Stimulated activated CD8-positive, alpha-beta memory T cell treated with anti-CD3 and anti-CD28 coated beads, Interleukin-12 subunit alpha, Interleukin-12 subunit beta, amount 100 ng/mL, for 24 hours (primary cell): ENCODE data around the gene TNRC18.
"Not testable (repeated sequence)": the region's sequence is repeated elsewhere in the genome, so short reads cannot be mapped to it uniquely, and the experiment has no call there.

Experiments used
- DNase-seq: peaks from one replicate; pipeline ENCODE4 v3.0.0-alpha.2; 2020; ENCODE audit errors: extremely low read depth

The TNRC18 gene

DNA sequence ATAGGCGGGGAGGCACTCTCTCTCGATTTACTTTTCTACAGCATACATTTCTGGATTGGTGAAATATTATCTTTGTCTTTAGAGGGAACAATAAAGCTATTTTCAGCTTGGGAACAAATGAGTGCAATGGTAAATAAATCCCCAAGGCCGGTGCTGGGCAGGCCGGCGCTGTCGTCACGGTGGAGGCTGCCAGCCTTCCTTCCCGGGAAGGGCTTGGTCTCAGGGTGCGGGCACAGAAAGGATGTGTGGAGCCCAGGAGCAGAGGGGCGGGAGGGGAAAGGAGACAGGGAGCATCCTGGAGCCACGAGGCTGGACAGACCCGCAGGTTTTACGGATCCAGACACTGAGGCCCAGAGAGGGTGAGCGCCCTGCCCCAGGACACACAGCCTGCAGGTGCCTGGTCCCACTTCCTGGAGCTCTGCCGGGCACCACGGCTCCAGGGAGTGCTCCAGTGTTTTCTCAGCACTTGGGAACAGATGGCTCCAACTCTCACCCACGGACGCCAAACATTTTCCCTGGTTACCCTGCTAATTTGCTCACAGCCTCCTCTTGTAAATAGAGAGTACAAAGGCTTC lies 149.7 kb downstream of the TNRC18 start:
- not testable (repeated sequence) for DNase-seq

DNA sequence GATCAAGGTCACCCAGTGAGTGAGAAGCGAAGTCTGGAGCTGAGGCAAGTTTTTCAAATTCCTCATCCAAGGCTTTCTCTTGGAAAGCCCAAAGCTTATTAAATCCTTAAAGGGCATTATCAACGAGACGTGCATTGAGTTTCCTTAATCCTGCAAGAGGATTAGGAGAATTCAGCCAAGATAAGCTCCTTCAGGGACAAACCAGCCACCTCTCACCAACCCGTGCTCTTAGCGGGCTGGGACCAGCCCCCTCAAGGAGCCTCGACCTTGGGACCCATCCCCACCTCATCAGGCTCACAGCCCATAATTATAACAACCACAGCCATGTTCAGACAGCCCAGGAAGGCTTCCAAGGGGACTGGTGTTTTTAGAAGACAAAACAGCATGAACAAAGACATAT lies 152.8 kb downstream of the TNRC18 start:
- DNase-seq = no peak

DNA sequence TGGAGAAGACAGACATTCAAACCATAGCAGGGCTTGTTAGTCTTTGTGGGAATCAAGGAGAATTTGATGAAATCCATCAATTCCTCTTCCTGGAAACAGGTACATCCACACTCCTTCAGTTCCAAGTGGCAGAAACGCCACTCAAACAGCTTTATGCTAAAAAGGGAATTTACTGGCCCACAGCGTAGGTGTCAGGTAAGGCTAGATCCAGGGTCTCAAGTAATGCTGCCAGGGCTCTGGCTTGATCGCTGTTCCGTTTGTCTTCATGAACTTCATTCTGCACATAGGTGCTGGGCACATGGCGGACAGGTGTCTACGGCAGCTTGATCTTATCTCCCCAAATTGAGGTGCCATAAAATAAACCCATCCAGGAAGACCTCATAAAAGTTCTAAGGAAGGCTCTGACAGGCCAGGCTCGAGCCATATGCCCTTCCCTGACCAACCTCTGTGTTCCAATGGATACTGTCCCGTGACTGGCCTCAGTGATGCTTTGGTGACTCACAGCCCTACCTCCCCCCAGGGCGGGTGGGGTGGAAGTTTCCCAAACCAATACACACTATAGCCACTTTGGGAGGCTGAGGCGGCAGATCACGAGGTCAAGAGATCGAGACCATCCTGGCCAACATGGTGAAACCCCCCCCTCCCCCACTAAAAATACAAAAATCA lies 153.5 kb downstream of the TNRC18 start:
- not testable (repeated sequence) for DNase-seq

DNA sequence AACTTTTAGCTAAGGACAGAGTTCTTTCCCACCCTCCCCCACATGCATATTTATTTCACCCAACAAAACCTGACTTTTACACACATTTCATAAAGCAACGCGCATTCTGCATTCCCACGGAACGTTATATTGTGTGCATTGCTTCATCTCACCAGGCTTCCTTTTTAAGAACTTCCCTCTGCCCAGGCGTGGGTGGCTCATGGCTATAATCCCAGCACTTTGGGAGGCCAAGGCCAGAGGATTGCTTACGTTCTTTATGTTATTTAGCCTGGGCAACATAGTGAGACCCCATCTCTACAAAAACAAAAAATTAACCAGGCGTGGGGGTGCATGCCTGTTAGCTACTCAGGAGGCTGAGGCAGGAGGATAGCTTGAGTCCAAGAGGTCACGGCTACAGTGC lies 155.8 kb downstream of the TNRC18 start:
- not testable (repeated sequence) for DNase-seq

DNA sequence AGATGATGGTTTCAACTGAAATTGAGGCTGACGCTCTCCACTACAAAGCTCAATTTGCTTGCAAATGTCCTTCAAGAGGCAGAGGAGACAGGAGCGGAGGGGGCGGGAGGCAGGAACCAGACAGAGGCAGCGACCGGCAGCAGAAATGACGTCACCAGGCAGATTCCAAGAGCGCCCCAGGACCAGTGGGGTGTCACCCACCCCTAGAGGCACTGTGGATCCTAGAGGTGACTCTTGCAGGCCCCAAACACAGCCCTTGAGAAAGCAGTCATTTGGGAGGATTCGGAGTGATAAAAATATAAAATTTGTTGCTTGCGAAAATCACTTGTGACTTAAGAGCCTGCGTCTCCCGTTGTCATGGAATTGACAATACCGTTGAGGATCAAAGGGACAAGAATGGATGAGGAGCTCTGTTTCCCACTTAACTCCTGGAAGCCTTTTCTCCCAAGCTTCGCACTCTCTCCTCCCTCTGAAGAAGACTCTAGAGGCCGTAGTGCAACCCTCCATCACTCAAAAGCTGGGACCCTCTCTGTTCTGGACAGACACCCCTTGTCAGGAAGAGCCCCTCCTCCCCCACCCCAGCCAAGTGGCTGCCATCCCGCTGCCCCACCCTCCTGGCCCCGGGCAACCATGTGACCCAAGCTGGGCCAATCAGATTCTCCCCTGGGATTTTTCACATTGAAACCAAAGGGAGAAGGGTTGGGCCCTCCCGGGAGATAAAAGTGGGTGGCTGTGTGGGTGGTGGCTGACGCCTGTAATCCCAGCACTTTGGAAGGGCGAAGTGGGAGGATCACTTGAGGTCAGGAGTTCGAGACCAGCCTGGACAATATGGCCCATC lies 157.2 kb downstream of the TNRC18 start:
- no peak for DNase-seq

DNA sequence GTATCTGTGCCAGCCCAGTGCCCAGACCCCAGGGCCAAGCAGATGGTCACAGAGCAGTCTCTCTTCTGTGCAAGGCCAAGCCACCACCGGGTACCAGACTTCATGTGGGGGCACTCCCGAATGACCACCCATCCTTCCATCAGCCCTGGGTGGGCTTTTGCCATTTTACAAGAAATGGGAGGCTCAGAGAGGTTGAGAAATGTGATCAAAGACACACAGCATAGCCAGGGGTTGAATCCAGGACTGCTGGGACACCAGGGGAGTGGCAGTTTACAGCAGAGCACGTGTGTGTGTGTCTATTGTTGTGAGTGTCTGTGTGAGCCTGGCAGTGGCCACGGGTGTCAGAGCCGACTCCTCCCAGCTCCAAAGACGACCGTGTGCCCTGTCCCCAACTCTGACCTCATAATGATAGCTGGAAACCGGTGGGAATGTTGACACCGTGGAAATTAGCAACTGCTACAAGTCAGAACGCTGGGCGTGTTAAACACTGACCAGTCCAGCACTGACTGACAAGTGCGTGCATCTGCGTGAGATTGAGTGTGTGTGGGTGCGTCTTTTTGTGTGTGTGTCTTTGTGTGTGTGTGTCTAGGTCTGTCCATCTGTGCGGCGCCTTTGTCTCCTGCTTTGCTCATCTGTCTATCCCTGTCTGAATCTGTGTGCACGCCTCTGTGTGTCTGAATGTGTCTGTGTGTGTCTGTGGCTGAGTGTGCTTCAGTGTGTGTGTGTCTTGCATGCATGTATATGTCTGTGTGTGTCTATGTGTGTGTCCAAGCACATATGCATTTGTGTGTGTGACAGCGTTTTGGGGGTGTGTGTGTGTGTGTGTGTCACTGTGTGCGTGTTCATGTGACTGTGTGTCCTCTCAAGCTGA lies 158.1 kb downstream of the TNRC18 start:
- no peak for DNase-seq

DNA sequence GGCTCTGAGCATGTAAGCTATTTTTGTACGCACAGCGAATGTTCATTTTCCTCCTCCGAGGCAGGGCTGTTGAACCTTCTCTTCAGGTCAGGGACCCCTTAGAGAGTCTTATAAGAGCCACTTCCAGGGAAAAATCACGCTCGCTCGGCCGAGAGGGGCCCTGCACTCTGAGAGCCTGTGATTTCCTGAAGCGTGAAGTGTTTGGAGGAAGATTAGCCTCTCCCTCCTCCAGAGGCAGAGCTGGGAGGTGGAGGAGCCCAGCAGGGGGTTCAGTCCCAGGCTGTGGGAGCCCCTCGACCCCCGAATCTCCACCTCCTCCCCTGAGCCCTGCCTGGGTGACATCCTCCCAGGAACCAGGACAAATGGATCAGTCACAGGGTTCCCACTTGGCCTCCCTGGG lies 160.6 kb downstream of the TNRC18 start:
- DNase-seq = not testable (repeated sequence)

DNA sequence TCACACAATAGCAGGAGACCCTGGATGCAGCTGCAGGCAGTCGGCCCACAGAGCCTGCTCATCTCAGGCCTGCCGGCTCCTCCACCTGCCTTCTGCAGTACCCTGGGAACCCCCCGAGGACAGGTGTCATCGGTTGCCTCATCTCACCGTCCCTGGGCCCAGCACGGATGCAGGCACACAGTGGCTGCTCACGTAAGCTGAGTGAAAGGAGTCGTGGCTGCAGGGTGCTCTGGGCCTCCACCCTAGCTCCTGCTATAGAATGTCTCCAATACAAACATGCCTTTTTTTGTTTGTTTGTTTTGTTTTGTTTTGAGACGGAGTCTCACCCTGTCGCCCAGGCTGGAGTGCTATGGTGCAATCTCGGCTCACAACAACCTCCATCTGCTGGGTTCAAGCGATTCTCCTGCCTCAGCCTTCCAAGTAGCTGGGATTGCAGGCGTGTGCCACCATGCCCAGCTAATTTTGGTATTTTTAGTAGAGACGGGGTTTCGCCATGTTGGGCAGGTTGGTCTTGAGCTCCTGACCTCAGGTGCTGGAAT lies 163.0 kb downstream of the TNRC18 start:
- DNase-seq = not testable (repeated sequence)
